GM12878 (cell line): ENCODE data around the gene GALNT12.

ENCODE experiments used
- EED ChIP-seq: sonication (generic); IDR thresholded peaks from 2 replicates; pipeline ENCODE4 v1.6.1; 2016; ENCODE audit warnings: antibody characterized with exemption, low read depth
- FOXM1 ChIP-seq: IDR thresholded peaks from 2 replicates; pipeline ENCODE4 v1.6.1; 2012; ENCODE audit warnings: low read depth, mild to moderate bottlenecking, inconsistent platforms, low read length, moderate library complexity
- HDAC2 ChIP-seq: fragments of 200-600 bp; sonication (generic); IDR thresholded peaks from 2 replicates; pipeline ENCODE4 v1.6.1; 2017
- POLR2A ChIP-seq: IDR thresholded peaks from 2 replicates; pipeline ENCODE4 v1.6.1; 2011; ENCODE audit warnings: low read depth, mild to moderate bottlenecking, low read length
- RAD21 ChIP-seq: IDR thresholded peaks from 2 replicates; pipeline ENCODE4 v1.6.1; 2011; ENCODE audit warnings: mild to moderate bottlenecking, low read depth, low read length, moderate library complexity; ENCODE audit not compliant: insufficient read depth
- SIN3A ChIP-seq: IDR thresholded peaks from 2 replicates; pipeline ENCODE4 v1.6.1; 2012; ENCODE audit warnings: low read depth, low read length, improper control_type of control experiment
- TCF3 ChIP-seq: IDR thresholded peaks from 2 replicates; pipeline ENCODE4 v1.6.1; 2012; ENCODE audit warnings: low read depth, mild to moderate bottlenecking, low read length, borderline replicate concordance; ENCODE audit not compliant: insufficient read depth
- TF ChIP-seq, protein P1 (sequence below), 3 experiments: IDR thresholded peaks in 2 of 3; conservative IDR thresholded peaks in 1 of 3; 2 replicates each; pipeline ENCODE4 v1.5.1; 2011; ENCODE audit warnings: low read depth in 3 of 3, low read length in 3 of 3, mild to moderate bottlenecking in 3 of 3, control low read depth in 2 of 3, moderate library complexity in 2 of 3, inconsistent platforms in 1 of 3, mixed read lengths in 1 of 3; ENCODE audit not compliant: control insufficient read depth in 2 of 3, insufficient read depth in 1 of 3; ENCODE audit errors: extremely low read depth in 1 of 3
- TF ChIP-seq, protein P2 (sequence below): IDR thresholded peaks from 2 replicates; pipeline ENCODE4 v1.6.1; 2011; ENCODE audit warnings: low read depth, mild to moderate bottlenecking, low read length, moderate library complexity, borderline replicate concordance; ENCODE audit errors: extremely low read depth

DNA sequence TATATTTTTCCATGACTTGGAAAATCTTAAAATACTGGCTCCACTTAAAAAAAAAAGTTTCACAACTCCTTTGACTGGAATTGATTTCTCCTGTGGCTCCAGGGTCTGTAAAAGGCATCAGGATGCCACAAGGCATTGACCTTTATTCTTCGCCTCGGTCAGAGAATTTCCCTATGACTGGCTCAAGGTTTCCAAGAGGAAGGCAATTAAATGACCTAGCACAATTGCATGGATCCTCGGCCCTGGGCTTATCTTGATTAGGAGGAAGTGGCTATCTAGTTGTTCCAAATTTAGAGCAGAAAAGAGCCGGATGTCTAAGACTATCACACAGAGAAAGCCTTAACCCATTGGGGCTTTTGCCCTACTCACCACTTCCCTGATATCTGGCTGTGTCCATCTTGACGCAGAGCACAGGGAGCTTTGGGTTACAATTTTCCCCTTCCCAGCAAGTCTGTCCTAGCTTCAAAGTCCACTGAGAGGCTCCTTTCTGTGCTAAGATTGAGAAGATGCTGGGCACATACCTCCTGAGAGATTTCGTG lies 79.3 kb downstream of the GALNT12 start:
- TF ChIP-seq FOXM1 (no peak), HDAC2 (no peak), POLR2A (no peak), SIN3A (no peak), RAD21 (no peak), TCF3 (no peak), EED (no peak)
- TF ChIP-seq, protein P1, sequence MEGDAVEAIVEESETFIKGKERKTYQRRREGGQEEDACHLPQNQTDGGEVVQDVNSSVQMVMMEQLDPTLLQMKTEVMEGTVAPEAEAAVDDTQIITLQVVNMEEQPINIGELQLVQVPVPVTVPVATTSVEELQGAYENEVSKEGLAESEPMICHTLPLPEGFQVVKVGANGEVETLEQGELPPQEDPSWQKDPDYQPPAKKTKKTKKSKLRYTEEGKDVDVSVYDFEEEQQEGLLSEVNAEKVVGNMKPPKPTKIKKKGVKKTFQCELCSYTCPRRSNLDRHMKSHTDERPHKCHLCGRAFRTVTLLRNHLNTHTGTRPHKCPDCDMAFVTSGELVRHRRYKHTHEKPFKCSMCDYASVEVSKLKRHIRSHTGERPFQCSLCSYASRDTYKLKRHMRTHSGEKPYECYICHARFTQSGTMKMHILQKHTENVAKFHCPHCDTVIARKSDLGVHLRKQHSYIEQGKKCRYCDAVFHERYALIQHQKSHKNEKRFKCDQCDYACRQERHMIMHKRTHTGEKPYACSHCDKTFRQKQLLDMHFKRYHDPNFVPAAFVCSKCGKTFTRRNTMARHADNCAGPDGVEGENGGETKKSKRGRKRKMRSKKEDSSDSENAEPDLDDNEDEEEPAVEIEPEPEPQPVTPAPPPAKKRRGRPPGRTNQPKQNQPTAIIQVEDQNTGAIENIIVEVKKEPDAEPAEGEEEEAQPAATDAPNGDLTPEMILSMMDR (IDR thresholded peaks at IDR 0.05 in 2 of 3, conservative IDR thresholded peaks at IDR 0.05 in 1 of 3; ENCODE audit: control insufficient read depth in 2 of 3, extremely low read depth in 1 of 3, insufficient read depth in 1 of 3, low read depth in 3 of 3, low read length in 3 of 3), result no peak
- TF ChIP-seq, protein P2, sequence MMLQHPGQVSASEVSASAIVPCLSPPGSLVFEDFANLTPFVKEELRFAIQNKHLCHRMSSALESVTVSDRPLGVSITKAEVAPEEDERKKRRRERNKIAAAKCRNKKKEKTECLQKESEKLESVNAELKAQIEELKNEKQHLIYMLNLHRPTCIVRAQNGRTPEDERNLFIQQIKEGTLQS, result no peak
